SH-SY5Y (cell line): ENCODE measurements around the gene FBXO31.

Experiments used
- GATA2 ChIP-seq: IDR thresholded peaks from 2 replicates; pipeline ENCODE4 v1.6.1; 2011; ENCODE audit warnings: mild to moderate bottlenecking, low read depth, low read length
- GATA3 ChIP-seq: IDR thresholded peaks from 2 replicates; pipeline ENCODE4 v1.6.1; 2011; ENCODE audit warnings: low read depth, mild to moderate bottlenecking, low read length, moderate library complexity

GRCh38 chr16:87387942-87388817 lies 4.6 kb upstream of the FBXO31 start:
- TF ChIP-seq GATA2 (no peak), GATA3 (no peak)
